IPS DF 6.9 (cell line): Measurements from ENCODE around the gene PDCD1.
A peak's percentile ranks its signal among the peaks of the same experiment; 100 is the strongest.
"Not testable (repeated sequence)": the region's sequence is repeated elsewhere in the genome, so short reads cannot be mapped to it uniquely, and the experiment has no call there.

Experiments used
- DNase-seq: peaks from one replicate; pipeline ENCODE4 v3.0.0-alpha.2; 2013; ENCODE audit warnings: low read depth, low spot score
- H3K27ac ChIP-seq: one replicate; pipeline ENCODE4 v1.5.1; 2013; ENCODE audit warnings: low read length, control low read depth
- H3K27me3 ChIP-seq: 2 replicates; pipeline ENCODE4 v1.6.1; 2013; ENCODE audit warnings: mild to moderate bottlenecking, low read length; ENCODE audit not compliant: control insufficient read depth, insufficient read depth
- H3K36me3 ChIP-seq: 2 replicates; pipeline ENCODE4 v1.6.1; 2013; ENCODE audit warnings: low read length; ENCODE audit not compliant: control insufficient read depth, insufficient read depth
- H3K4me1 ChIP-seq: 2 replicates; pipeline ENCODE4 v1.6.1; 2013; ENCODE audit warnings: low read length; ENCODE audit not compliant: control insufficient read depth, insufficient read depth
- H3K4me3 ChIP-seq: 2 replicates; pipeline ENCODE4 v1.5.1; 2013; ENCODE audit warnings: mild to moderate bottlenecking, low read length
- H3K9me3 ChIP-seq: 2 replicates; pipeline ENCODE4 v1.6.1; 2013; ENCODE audit warnings: low read length, inconsistent platforms; ENCODE audit not compliant: control insufficient read depth, insufficient read depth
- whole genome bisulfite sequencing: extraction: QIAGEN DNeasy Blood & Tissue Kit; methylation state at CpG from one replicate; pipeline ENCODE4 v1.1.7; 2013; ENCODE audit warnings: mixed read lengths, missing lambda C conversion rate; ENCODE audit not compliant: insufficient read length, insufficient coverage; 5-methylcytosine and 5-hydroxymethylcytosine counted together

Gene PDCD1

DNA sequence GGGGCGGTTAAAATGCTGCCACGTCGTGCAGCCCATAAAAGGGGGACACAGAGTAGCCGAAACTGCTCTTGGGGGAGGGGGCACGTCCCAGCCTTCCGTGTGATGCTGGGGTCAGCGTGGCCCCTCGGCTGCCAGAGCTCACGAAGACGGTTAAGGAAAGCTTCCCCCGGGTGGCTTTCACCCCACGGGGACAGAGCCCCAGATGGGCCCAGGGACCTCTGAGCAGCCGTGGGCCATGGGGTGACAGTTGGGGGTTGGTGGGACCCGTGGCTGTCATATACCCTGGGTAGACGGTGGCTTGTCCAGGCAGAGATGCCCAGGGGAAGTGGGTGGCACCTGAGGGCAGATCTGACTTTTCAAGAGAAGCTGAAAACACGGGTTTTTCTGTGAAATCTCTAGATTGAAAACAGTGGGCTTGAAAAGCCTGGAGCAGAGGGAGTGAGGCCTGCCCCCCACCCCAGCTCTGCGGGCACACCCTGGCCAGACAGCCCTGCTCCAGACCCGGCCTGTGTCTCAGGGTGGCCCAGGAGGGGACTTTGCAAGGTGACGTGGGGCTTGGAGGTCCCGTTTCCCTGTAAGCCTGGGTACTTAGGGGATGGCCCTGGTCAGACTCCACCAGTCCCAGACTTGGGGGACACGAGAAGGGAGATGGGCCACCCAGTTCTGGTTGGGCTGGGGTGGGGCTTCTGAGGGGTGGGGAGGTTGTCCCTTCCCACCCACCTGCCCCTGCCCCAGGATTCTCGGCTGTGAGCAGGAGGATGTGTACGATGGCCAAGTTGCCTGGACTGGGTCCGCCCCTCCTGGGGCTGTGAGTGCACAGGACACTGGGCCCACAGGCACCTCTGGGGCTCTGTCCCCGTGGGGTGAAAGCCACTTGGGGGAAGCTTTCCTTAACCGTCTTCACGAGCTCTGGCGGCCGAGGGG is 49.0 kb downstream of the PDCD1 start:
- H3K27me3 ChIP-seq: peaks cover 1% of the 10 kb centered on the region; the same call in 1 of the 2 replicates
- WGBS: no CpG with 5 or more reads among the region's 29 CpGs

DNA sequence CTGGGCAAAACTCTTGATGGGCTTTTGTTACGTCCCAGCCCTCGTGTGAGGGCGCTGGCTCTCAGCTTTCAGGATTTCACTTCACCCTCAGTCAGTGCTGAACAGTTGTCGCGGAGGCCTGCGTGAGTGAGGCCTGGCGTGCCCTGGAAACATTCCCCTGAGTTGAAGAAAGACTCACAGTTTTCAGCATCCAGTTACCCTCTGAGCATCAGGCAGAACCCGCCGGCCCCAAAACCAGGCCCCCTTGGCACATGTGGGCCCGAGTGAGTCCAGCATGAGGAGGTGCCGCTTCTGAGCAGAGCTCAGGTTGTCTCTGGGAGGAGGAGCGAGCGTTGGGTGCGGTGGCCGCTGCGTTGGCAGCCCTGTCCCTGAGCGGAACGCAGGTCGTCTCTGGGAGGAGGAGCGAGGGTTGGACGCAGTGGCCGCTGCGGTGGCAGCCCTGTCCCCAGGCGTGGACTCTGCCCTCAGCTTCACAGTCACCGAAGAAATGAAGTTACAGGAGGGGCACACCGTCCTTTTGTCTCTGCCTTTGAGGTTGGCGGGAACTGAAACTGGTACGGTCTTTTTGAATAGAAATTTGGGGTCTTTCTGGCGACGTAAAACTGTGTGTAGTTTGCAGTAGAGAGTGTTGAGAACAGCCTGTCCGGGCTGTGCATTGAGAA is 49.8 kb downstream of the PDCD1 start, which contains the start of gene NEU4:
Gene NEU4 (plus strand): TSS at position 473 of the 662 bp plus-strand sequence. CDS start 5,292 bp downstream, outside the sequence.
- no peaks in the 10 kb centered on the region for H3K9me3 ChIP-seq
- DNase-seq: no peak
- H3K27ac ChIP-seq: no peak within 1 kb of the TSS
- H3K36me3 ChIP-seq: no peaks in the 10 kb centered on the region
- peaks cover 9% of the 10 kb centered on the region; the same call in 1 of the 2 replicates for H3K27me3 ChIP-seq
- H3K4me3 ChIP-seq: no peak within 1 kb of the TSS; the same call in 1 of the 2 replicates
- no CpG with 5 or more reads among the region's 31 CpGs for WGBS
- peaks cover 11% of the 10 kb centered on the region for H3K4me1 ChIP-seq

More for the DNA sequence above, 49.0 kb downstream of the PDCD1 start:
- no peak overlapping the region for H3K27ac ChIP-seq
- no peaks in the 10 kb centered on the region for H3K36me3 ChIP-seq
- peaks cover 7% of the 10 kb centered on the region for H3K4me1 ChIP-seq
- H3K4me3 ChIP-seq: no peak overlapping the region; the same call in 1 of the 2 replicates
- DNase-seq: no peak
- no peaks in the 10 kb centered on the region for H3K9me3 ChIP-seq

DNA sequence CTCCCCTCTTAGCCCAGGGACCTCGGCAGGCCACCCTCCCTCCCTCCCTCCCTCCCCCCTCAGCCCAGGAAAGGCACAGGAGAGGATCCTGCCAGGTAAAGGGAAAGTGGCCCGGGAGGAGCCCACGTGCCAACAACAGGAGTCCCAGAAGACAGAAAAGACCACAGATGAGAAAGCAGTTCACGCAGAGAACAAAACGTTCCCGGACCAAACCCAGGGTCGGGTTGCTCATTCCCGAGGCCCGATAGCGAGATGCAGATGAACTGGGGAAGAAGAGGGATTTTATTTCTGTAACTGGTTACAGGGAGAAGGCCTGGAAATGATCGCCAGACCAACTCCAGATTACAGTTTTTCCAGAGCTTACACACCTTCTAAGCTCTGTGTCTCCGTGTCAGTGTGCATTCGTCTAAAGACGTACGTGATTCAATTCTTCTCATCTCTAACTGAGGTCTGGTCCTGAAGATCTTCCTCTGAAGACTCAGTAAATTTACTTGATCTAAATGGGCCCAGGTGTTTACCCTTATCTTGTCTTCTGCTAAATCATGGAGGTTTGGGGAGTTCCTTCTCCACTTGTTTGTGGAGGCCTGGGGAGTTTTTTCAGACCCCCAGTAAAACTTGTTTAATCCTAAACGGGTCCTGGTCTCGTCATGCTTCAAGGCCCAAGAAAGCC is 50.5 kb downstream of the PDCD1 start:
- DNase-seq: no peak
- Histone ChIP-seq H3K27ac (no peak overlapping the region), H3K9me3 (no peaks in the 10 kb centered on the region)

DNA sequence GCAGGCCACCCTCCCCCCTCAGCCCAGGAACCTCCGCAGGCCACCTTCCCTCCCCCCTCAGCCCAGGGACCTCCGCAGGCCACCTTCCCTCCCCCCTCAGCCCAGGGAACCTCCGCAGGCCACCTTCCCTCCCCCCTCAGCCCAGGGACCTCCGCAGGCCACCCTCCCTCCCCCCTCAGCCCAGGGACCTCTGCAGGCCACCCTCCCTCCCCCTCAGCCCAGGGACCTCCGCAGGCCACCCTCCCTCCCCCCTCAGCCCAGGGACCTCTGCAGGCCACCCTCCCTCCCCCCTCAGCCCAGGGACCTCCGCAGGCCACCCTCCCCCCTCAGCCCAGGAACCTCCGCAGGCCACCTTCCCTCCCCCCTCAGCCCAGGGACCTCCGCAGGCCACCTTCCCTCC is 52.5 kb downstream of the PDCD1 start:
- DNase-seq, H3K36me3 ChIP-seq, H3K27ac ChIP-seq, H3K4me3 ChIP-seq, H3K9me3 ChIP-seq: not testable (repeated sequence)
- no CpG with 5 or more reads among the region's 8 CpGs for WGBS
- H3K4me1 ChIP-seq: peaks cover 13% of the 10 kb centered on the region
- peaks cover 17% of the 10 kb centered on the region; the same call in 1 of the 2 replicates for H3K27me3 ChIP-seq

More for the DNA sequence above, 50.5 kb downstream of the PDCD1 start:
- H3K4me1 ChIP-seq: peaks cover 11% of the 10 kb centered on the region
- peaks cover 15% of the 10 kb centered on the region; the same call in 1 of the 2 replicates for H3K27me3 ChIP-seq
- WGBS: no CpG with 5 or more reads among the region's 17 CpGs
- no peak overlapping the region for H3K4me3 ChIP-seq
- no peaks in the 10 kb centered on the region for H3K36me3 ChIP-seq

DNA sequence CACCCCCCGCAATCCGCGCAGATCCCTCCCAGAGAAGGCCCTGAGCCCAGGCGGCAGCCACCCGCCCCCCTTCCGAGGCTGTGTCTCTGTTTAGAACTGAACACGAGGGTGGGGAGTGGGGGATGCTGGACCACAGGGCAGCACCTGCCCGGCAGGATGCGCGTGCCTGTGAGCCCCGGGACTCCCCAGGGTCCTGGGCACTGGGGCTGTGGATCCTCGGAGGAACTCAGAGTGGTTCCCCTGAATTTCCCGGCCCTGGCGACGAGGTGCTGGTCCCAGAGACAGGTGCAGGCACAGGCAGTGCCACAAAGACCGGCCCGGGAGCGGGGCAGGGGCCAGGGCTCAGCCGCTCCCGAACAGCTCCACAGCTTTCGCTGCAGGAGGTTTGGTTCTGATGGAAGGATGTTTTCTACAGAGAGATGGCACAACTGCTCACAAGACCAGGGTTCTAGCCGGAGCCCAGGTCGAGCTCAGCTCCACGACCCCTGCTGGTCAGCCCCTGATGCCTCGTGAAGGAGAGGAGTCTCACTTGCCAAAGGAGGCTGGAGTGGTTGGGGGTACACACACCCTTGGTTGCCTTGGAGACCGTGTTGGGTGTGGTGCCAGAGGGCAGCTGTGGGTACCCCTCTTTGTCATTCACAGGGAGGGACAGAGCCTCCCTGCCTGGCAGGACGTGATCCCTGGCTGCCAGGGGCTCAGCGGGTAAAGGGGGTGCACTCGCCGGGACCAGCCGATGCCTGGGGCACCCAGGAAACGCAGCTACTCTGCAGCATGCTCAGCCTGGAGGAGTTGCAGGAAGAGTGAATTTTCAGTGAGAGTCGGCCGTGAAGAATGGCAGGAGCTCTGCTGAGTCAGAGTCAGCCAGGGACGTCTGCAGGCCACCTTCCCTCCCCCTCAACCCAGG is 54.1 kb downstream of the PDCD1 start:
- no peaks in the 10 kb centered on the region for H3K36me3 ChIP-seq
- H3K9me3 ChIP-seq: no peaks in the 10 kb centered on the region
- peaks cover 17% of the 10 kb centered on the region; the same call in 1 of the 2 replicates for H3K27me3 ChIP-seq
- peaks cover 13% of the 10 kb centered on the region for H3K4me1 ChIP-seq
- DNase-seq: no peak
- H3K27ac ChIP-seq: no peak overlapping the region
- H3K4me3 ChIP-seq: no peak overlapping the region; the same call in 1 of the 2 replicates
- WGBS: no CpG with 5 or more reads among the region's 35 CpGs

DNA sequence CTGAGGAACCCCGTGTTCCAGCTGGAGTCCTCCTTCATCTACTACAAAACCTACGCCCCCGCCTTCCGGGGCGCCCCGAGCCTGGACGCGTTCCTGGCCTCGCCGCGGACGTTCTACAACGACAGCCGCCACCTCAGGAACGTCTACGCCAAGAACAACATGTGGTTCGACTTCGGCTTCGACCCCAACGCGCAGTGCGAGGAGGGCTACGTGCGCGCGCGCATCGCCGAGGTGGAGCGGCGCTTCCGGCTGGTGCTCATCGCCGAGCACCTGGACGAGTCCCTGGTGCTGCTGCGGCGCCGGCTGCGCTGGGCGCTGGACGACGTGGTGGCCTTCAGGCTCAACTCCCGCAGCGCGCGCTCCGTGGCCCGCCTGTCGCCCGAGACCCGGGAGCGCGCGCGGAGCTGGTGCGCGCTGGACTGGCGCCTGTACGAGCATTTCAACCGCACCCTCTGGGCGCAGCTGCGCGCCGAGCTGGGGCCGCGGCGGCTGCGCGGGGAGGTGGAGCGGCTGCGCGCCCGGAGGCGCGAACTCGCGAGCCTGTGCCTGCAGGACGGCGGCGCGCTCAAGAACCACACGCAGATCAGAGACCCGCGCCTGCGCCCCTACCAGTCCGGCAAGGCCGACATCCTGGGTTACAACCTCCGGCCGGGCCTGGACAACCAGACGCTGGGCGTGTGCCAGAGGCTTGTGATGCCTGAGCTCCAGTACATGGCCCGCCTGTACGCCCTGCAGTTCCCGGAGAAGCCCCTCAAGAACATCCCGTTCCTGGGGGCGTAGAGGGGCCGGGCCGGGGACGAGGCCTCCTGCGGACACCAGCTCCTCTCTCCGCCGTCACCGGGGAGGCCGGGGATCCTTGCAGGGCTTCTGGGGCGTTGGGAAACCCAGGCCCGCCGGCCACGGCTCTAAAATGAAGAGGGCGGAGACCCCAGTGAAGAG is 55.0 kb downstream of the PDCD1 start:
- H3K4me1 ChIP-seq: peaks cover 12% of the 10 kb centered on the region
- H3K4me3 ChIP-seq: peak overlapping the region; percentile 36; the same call in 1 of the 2 replicates
- peaks cover 17% of the 10 kb centered on the region; the same call in 1 of the 2 replicates for H3K27me3 ChIP-seq
- no CpG with 5 or more reads among the region's 109 CpGs for WGBS
- DNase-seq: no peak
- no peaks in the 10 kb centered on the region for H3K36me3 ChIP-seq
- no peaks in the 10 kb centered on the region for H3K9me3 ChIP-seq
- no peak overlapping the region for H3K27ac ChIP-seq

DNA sequence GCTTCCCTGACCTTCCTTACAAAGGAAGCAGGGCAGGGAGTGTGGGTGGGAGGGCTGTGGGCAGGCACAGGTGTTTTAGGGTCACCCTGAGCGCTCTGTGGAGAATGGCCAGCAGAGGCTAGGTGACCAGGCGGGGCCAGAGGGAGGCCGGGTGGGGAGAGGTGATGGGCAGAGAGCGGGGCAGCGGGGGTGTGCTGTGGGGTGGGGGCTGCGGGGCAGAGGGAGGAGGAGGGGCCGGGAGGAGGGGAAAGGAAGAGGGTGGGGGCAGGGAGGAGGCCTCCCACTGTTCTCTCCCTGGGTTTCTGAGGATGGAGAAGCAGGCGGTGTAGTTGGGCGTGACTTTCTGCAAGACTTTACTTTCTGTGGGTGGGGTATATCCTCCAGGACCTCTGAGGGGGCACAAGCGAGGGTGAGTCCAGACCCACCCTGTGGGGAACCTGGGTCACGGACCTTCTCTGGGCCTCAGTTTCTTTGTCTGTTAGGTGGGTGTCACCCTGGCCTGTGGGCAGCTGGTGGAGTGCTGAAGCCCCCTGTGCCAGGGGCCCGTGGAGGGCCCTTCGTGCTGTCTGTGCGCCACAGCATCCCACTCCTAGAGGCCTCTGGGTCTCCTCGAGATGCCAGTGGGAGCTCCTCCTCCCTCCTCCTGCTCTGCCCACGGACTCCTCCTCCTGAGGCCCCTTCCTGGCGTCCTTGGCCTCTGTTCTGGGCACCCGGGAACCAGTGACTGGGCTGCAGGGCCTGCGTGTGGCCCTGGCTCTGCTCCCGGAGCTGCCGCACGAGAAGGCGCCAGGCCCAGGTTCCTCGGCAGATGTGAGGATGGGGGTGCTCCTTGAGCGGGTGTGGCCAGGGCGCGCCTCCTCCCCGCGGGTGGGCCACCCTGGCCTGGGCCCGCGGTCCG is 56.0 kb downstream of the PDCD1 start:
- no peak for DNase-seq
- Histone ChIP-seq H3K4me3 (no peak overlapping the region), H3K27ac (no peak overlapping the region), H3K27me3 (peaks cover 17% of the 10 kb centered on the region; the same call in 1 of the 2 replicates), H3K36me3 (no peaks in the 10 kb centered on the region), H3K9me3 (no peaks in the 10 kb centered on the region), H3K4me1 (peaks cover 9% of the 10 kb centered on the region)
- WGBS: no CpG with 5 or more reads among the region's 32 CpGs

DNA sequence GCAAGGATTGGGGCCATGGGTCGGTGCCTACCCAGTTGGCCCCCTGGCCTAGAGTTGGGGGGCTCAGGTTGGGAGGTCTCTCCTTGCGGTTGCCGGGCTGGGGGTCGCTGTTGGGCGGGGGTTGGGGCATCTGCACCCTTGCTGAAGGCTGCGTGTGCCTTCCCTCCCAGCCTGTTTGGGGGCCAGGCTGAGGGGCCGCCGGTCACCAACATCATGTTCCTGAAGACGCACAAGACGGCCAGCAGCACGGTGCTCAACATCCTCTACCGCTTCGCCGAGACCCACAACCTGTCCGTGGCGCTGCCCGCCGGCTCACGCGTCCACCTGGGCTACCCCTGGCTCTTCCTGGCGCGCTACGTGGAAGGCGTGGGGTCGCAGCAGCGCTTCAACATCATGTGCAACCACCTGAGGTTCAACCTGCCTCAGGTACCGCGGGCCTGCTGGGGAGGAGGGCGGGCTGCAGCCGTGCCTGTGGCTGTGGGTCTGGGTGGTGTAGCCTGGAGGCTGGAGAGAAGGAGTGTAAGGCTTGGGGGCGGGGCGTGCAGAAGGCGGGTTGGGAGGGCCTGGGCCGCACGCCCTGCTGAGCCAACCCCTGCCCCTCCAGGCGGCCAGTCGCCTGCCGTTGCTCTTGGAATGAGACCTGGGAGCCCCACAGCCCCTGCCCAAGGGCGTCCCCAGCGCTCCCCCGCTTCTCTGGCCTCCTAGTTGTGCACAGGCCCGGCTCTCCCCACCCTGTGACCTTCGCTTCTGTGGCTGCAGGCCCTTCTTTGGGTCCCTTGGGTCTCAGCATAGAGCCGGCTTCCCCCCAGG is 56.9 kb downstream of the PDCD1 start:
- H3K27ac ChIP-seq: no peak overlapping the region
- DNase-seq: no peak
- no CpG with 5 or more reads among the region's 44 CpGs for WGBS
- peaks cover 9% of the 10 kb centered on the region for H3K4me1 ChIP-seq
- no peaks in the 10 kb centered on the region for H3K36me3 ChIP-seq
- no peaks in the 10 kb centered on the region for H3K9me3 ChIP-seq
- no peak overlapping the region for H3K4me3 ChIP-seq
- H3K27me3 ChIP-seq: peaks cover 17% of the 10 kb centered on the region; the same call in 1 of the 2 replicates
